Panc1 (cell line): Measurements from ENCODE around the gene RALGPS2. TPM values are rescaled to one million over a fixed set of nuclear protein-coding genes. Genes with fewer than 3 reads are reported as not detected.

Experiments
- ATAC-seq: fragments of 200-7000 bp; cut with Tn5 transposase; 2 replicates; pipeline ENCODE4 v1.9.1; 2020; ENCODE audit warnings: mild to moderate bottlenecking, moderate library complexity
- BruUV-seq: library from RNA; stranded (reverse); fragments of 400-500 nt; replicated peaks from 2 replicates; lab custom pipeline; 2021; lab: Mats Ljungman, UMichigan
- CTCF ChIA-PET: fragments of 300-600 bp; sonication (Branson Sonifier 250); formaldehyde crosslinking; loops from one replicate; lab custom pipeline; 2022; ENCODE audit warnings: antibody characterized with exemption; lab: Charles Lee
- POLR2A ChIA-PET: fragments of 300-600 bp; sonication (Branson Sonifier 250); formaldehyde crosslinking; loops from one replicate; lab custom pipeline; 2022; ENCODE audit warnings: antibody characterized with exemption; lab: Charles Lee
- DNase-seq: peaks from one replicate; pipeline ENCODE4 v3.0.0-alpha.2; 2010; ENCODE audit warnings: low read depth, low spot score
- H3K27ac ChIP-seq: 2 replicates; pipeline ENCODE4 v1.5.1; 2011; ENCODE audit warnings: mild to moderate bottlenecking, low read length, inconsistent platforms
- H3K27me3 ChIP-seq: fragments of 200-500 bp; sonication (Bioruptor generic); 2 replicates; pipeline ENCODE4 v1.6.0; 2014; ENCODE audit warnings: low read length, inconsistent platforms; ENCODE audit not compliant: control insufficient read depth, insufficient read depth
- H3K36me3 ChIP-seq: fragments of 200-500 bp; sonication (Bioruptor generic); 2 replicates; pipeline ENCODE4 v1.5.1; 2014; ENCODE audit warnings: inconsistent platforms, mild to moderate bottlenecking, low read length, moderate library complexity; ENCODE audit not compliant: control insufficient read depth, insufficient read depth
- H3K4me1 ChIP-seq: 2 replicates; pipeline ENCODE4 v1.5.1; 2011; ENCODE audit warnings: inconsistent platforms, mild to moderate bottlenecking, low read length, moderate library complexity; ENCODE audit not compliant: control insufficient read depth, insufficient read depth
- H3K4me3 ChIP-seq, 2 experiments: 2 replicates each; pipeline ENCODE4 v1.5.1; 2011 to 2012; ENCODE audit warnings: low read depth in 2 of 2, low read length in 2 of 2, mild to moderate bottlenecking in 2 of 2, inconsistent platforms in 1 of 2, moderate library complexity in 1 of 2
- H3K9me3 ChIP-seq: fragments of 200-500 bp; sonication (Bioruptor generic); 2 replicates; pipeline ENCODE4 v1.5.1; 2014; ENCODE audit warnings: low read depth, mild to moderate bottlenecking, inconsistent platforms, low read length, moderate library complexity; ENCODE audit not compliant: control insufficient read depth, insufficient read depth
- CTCF ChIP-seq: fragments of 450-650 bp; IDR thresholded peaks from 2 replicates; pipeline ENCODE4 v1.5.1; 2017; ENCODE audit warnings: mild to moderate bottlenecking
- POLR2AphosphoS5 ChIP-seq: IDR thresholded peaks from 2 replicates; pipeline ENCODE4 v1.6.1; 2012; ENCODE audit warnings: mild to moderate bottlenecking, low read depth, low read length, moderate library complexity
- SIN3A ChIP-seq: IDR thresholded peaks from 2 replicates; pipeline ENCODE4 v1.6.1; 2012; ENCODE audit warnings: low read depth, mild to moderate bottlenecking, low read length, moderate library complexity, borderline replicate concordance; ENCODE audit not compliant: insufficient read depth
- TCF7L2 ChIP-seq: IDR thresholded peaks from 2 replicates; pipeline ENCODE4 v1.6.1; 2011; ENCODE audit warnings: mild to moderate bottlenecking, low read depth, low read length, inconsistent platforms
- in situ Hi-C: cut with HindIII; loops from 2 replicates; pipeline ENCODE4 v1.10.0; 2016; ENCODE audit warnings: low sequenced_read_pairs, low pct_unique_long_range_greater_than_20kb
- intact Hi-C: fragments of 100-400 bp; cut with micrococcal nuclease; formaldehyde crosslinking; loops from one replicate; pipeline ENCODE4 v1.10.0; 2022; ENCODE audit not compliant: unreplicated experiment
- total RNA-seq: library from RNA; stranded (reverse); gene quantifications from one replicate; pipeline ENCODE4 v1.2.1, GENCODE V29; 2021; ENCODE audit not compliant: unreplicated experiment
- TF ChIP-seq, protein P1 (sequence below), 2 experiments: IDR thresholded peaks; 2 replicates each; pipeline ENCODE4 v1.6.1; 2011 to 2012; ENCODE audit warnings: low read depth in 2 of 2, control low read depth in 1 of 2, low read length in 1 of 2, mild to moderate bottlenecking in 1 of 2, moderate library complexity in 1 of 2; ENCODE audit not compliant: insufficient read depth in 1 of 2

The RALGPS2 gene
- total RNA-seq, 1 experiment from 2014 or later: 5.4 TPM

DNA sequence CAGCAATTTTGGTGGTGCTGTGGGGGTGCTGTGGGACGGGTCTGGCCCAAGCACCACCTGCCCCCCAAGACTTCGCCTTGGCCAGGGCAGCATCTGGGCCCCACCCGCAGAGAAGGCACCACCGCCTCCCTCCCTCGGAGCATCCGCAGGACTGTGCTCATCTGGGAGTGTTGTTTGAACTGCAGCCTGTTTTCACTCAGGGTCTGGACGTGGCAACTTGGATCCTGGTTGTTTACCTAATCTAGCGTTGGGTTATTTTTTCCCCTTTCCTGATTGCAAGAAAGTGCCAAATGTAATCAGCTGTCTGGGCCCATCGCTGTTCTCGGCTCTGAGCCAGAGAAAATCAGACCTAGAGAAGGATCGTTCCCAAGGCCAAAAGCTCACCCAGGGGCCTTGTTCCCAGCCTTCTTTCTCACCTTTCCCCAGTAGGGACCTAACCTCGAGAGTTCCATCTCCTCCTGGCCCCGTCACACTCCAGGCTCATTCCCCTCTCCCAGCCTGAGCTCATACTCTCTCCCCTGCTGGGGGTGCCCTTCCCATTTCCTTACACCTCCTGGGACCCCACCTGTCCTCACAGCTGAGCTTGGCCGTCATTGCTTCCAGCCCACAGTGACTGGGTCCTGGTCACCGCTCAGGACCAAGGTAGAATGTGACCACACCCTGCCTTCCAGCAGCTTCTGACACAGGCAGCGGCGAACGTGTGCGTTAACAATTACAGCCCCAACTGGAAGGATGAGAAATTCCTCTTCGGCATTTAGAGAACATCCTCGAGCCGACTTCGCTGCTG lies 228.7 kb downstream of the RALGPS2 start:
- Histone ChIP-seq H3K27me3 (no peaks in the 10 kb centered on the region; the same call in 1 of the 2 replicates), H3K27ac (no peak overlapping the region), H3K4me1 (no peaks in the 10 kb centered on the region), H3K9me3 (no peaks in the 10 kb centered on the region), H3K4me3 (no peak overlapping the region), H3K36me3 (no peaks in the 10 kb centered on the region)
- intact Hi-C loops (no loop called here), in situ Hi-C loops (no loop called here)
- ChIA-PET CTCF (no interaction called here), POLR2A (no interaction called here)
- TF ChIP-seq POLR2AphosphoS5 (no peak), SIN3A (no peak), CTCF (no peak), TCF7L2 (no peak)
- TF ChIP-seq, protein P1, sequence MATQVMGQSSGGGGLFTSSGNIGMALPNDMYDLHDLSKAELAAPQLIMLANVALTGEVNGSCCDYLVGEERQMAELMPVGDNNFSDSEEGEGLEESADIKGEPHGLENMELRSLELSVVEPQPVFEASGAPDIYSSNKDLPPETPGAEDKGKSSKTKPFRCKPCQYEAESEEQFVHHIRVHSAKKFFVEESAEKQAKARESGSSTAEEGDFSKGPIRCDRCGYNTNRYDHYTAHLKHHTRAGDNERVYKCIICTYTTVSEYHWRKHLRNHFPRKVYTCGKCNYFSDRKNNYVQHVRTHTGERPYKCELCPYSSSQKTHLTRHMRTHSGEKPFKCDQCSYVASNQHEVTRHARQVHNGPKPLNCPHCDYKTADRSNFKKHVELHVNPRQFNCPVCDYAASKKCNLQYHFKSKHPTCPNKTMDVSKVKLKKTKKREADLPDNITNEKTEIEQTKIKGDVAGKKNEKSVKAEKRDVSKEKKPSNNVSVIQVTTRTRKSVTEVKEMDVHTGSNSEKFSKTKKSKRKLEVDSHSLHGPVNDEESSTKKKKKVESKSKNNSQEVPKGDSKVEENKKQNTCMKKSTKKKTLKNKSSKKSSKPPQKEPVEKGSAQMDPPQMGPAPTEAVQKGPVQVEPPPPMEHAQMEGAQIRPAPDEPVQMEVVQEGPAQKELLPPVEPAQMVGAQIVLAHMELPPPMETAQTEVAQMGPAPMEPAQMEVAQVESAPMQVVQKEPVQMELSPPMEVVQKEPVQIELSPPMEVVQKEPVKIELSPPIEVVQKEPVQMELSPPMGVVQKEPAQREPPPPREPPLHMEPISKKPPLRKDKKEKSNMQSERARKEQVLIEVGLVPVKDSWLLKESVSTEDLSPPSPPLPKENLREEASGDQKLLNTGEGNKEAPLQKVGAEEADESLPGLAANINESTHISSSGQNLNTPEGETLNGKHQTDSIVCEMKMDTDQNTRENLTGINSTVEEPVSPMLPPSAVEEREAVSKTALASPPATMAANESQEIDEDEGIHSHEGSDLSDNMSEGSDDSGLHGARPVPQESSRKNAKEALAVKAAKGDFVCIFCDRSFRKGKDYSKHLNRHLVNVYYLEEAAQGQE (IDR thresholded peaks at IDR 0.05; ENCODE audit: insufficient read depth in 1 of 2, low read depth in 2 of 2, low read length in 1 of 2): no peak
- DNase-seq (no peak), ATAC-seq (peak; percentile 31; the same call in 1 of the 2 replicates)
- no TSS peak for BruUV-seq

GRCh38 chr1:178954325-178954690 lies 229.3 kb downstream of the RALGPS2 start:
- no peak for TF ChIP-seq SIN3A
- no peak for TF ChIP-seq TCF7L2
- no peak for TF ChIP-seq POLR2AphosphoS5
- TF ChIP-seq CTCF: no peak
- TF ChIP-seq, protein P1 (IDR thresholded peaks at IDR 0.05; ENCODE audit: insufficient read depth in 1 of 2, low read depth in 2 of 2, low read length in 1 of 2): no peak
- ChIA-PET CTCF (no interaction called here), POLR2A (no interaction called here)
- H3K4me3 ChIP-seq: no peak overlapping the region
- intact Hi-C loops (no loop called here), in situ Hi-C loops (no loop called here)
- no TSS peak for BruUV-seq
- no peak for DNase-seq
- no peak for ATAC-seq
- H3K4me1 ChIP-seq: no peaks in the 10 kb centered on the region
- H3K9me3 ChIP-seq: no peaks in the 10 kb centered on the region
- H3K27me3 ChIP-seq: no peaks in the 10 kb centered on the region; the same call in 1 of the 2 replicates
- H3K27ac ChIP-seq: no peak overlapping the region
- no peaks in the 10 kb centered on the region for H3K36me3 ChIP-seq
